22Rv1 (cell line): ENCODE measurements around the gene TNNT3.

Experiments
- H3K27ac ChIP-seq: fragments of 450-650 bp; 2 replicates; pipeline ENCODE4 v1.5.1; 2017
- CTCF ChIP-seq: fragments of 450-650 bp; IDR thresholded peaks from 2 replicates; pipeline ENCODE4 v1.5.1; 2017; ENCODE audit warnings: mild to moderate bottlenecking
- ZFX ChIP-seq: fragments of 450-650 bp; IDR thresholded peaks from 2 replicates; pipeline ENCODE4 v1.6.1; 2017; ENCODE audit warnings: antibody characterized with exemption, borderline replicate concordance

TNNT3 gene

GRCh38 chr11:1924181-1924580 is 4.7 kb downstream of the TNNT3 start:
- TF ChIP-seq ZFX: no peak
- TF ChIP-seq CTCF: no peak
- no peak overlapping the region for H3K27ac ChIP-seq

GRCh38 chr11:1924646-1925372 is 5.3 kb downstream of the TNNT3 start:
- no peak for TF ChIP-seq CTCF
- TF ChIP-seq ZFX: no peak
- no peak overlapping the region for H3K27ac ChIP-seq

- no peak for TF ChIP-seq CTCF
- TF ChIP-seq ZFX: no peak
- H3K27ac ChIP-seq: no peak overlapping the region
These were observed 6.1 kb downstream of the TNNT3 start for GRCh38 chr11:1925373-1926155.

DNA sequence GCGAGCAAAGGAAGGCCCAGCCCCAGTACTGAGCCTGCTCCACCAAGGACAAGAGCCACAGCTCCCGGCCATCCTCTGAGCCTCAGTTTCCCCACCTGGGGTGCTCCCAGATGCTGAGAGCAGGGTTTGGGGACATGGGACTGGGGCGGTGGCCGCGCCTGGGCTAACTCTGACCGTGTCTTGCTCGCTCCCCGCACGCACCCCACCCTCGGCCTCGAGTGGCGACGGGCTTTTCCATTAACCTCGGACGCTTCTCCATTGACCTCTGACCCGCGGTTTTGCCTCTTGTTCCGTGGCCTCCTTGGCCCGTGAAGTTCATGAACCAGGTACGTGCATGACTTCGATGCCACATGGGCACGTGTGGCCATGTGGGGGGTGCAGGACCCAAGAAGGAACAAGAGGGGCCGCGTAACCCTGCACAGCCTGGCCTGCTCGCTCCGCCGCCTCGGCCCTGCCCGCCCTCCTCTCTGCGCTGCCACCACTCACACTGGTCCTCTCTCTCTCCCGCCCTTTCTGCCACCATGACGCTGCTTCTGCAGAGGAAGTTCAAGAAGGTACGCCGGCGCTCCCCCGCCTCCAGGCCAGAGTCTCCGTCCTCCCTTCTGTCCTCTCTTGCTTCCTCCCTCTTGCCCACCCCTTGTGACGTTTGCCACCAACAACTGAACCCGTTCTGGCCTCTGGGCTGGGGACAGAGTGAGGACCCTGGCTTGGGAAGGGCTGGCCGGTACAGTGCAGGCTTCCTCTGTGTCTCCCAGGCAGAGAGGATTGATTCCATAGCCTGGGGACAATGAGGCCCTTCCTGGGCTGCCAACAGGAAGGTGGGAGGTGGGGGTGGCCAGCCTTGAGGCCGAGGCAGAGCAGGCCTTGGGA is 6.9 kb downstream of the TNNT3 start:
- no peak overlapping the region for H3K27ac ChIP-seq
- TF ChIP-seq CTCF: no peak
- no peak for TF ChIP-seq ZFX

DNA sequence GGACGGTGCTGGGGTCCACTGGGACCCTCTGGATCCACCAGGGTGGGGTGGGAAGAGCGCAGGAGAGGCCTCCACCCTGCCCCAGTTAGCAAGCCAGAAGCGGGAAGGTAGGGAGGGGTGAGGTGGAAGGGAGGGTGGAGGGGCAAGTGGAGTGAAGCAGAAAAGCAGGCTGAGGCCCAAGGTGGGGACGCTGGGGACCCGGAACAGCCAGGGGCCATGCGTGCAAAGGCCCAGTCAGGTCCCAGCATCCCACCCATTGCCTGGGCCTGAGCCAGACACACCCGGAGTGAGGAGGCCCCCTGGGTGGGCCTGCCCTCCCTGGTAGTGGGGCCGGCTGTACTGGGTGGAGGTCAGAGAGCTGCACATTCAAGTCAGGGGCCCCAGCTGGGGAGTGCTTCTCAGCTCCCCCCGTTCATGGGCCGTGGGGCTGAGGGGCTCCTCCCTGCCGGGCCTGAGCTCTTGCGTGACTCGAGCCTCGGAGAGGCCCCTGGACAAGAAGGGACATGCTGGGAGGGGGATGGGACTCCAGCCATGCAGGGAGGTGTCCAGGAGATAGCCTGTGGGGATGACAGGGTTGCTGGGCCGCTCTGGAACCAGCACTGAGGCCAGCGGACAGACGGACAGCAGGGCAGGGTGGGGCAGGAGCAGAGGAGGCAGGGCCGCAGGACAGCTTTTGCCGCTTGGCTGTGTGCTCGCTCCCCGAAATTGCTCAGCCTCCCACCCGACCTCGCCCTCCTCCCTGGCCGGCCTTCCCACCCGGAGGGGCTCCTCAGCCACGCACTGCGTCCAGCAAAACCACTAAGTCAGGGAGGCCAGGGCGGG is 7.7 kb downstream of the TNNT3 start:
- no peak overlapping the region for H3K27ac ChIP-seq
- TF ChIP-seq CTCF (no peak), ZFX (no peak)

- no peak overlapping the region for H3K27ac ChIP-seq
- TF ChIP-seq CTCF (no peak), ZFX (no peak)
These were observed 8.5 kb downstream of the TNNT3 start for GRCh38 chr11:1927848-1928469.
